T-helper 1 cell treated with Interleukin-12 subunit alpha and Interleukin-12 subunit beta and Interleukin-4 antibody, amounts not matched to agents 30 μg/mL and 1 μg/mL, for 36 hours (primary cell): ENCODE data around the gene UTRN.

Source experiments
- H3K27ac Mint-ChIP-seq: one replicate; pipeline ENCODE4 v1.8.0; 2021; ENCODE audit warnings: mild to moderate bottlenecking, mixed read lengths
- H3K27me3 Mint-ChIP-seq: one replicate; pipeline ENCODE4 v1.8.0; 2021; ENCODE audit warnings: low read depth, mixed read lengths
- H3K36me3 Mint-ChIP-seq: one replicate; pipeline ENCODE4 v1.8.0; 2021; ENCODE audit warnings: low read depth, mixed read lengths
- H3K4me1 Mint-ChIP-seq: one replicate; pipeline ENCODE4 v1.8.0; 2021; ENCODE audit warnings: low read depth, mixed read lengths
- H3K4me3 Mint-ChIP-seq: one replicate; pipeline ENCODE4 v1.8.0; 2021; ENCODE audit warnings: mild to moderate bottlenecking, moderate library complexity, mixed read lengths
- H3K9me3 Mint-ChIP-seq: one replicate; pipeline ENCODE4 v1.8.0; 2021; ENCODE audit warnings: mixed read lengths

The UTRN gene

GRCh38 chr6:144332177-144332576 is 47.0 kb downstream of the UTRN start:
- peaks cover 29% of the 10 kb centered on the region for H3K4me1 Mint-ChIP-seq
- no peaks in the 10 kb centered on the region for H3K36me3 Mint-ChIP-seq
- H3K27me3 Mint-ChIP-seq: no peaks in the 10 kb centered on the region
- no peak overlapping the region for H3K27ac Mint-ChIP-seq
- no peaks in the 10 kb centered on the region for H3K9me3 Mint-ChIP-seq
- H3K4me3 Mint-ChIP-seq: no peak overlapping the region

- Mint-ChIP-seq H3K9me3 (no peaks in the 10 kb centered on the region), H3K4me1 (peaks cover 41% of the 10 kb centered on the region), H3K27me3 (no peaks in the 10 kb centered on the region), H3K36me3 (peaks cover 1% of the 10 kb centered on the region), H3K4me3 (peak overlapping the region; percentile 75), H3K27ac (peak overlapping the region; percentile 78)
These were observed 49.1 kb downstream of the UTRN start for GRCh38 chr6:144334150-144334708.
